C4-2B (cell line): ENCODE results near the gene ZNF774.

Source experiments
- CTCF ChIP-seq: fragments of 450-650 bp; conservative IDR thresholded peaks from 2 replicates; pipeline ENCODE4 v1.5.1; 2017; ENCODE audit warnings: mild to moderate bottlenecking
- ZFX ChIP-seq: fragments of 450-650 bp; IDR thresholded peaks from 2 replicates; pipeline ENCODE4 v1.6.1; 2017

- TF ChIP-seq CTCF (no peak), ZFX (no peak)
Observed at GRCh38 chr15:90322538-90322937, 29.5 kb upstream of the ZNF774 start.
